ENCODE results near the gene SP100.

Gene SP100

GRCh38 chr2:230439590-230439989, 23.6 kb downstream of the SP100 start:
- H3K27me3 ChIP-seq, result no peaks in the 10 kb centered on the region

GRCh38 chr2:230441227-230441897, 25.4 kb downstream of the SP100 start:
- no peak for TF ChIP-seq CTCF (IDR thresholded peaks at IDR 0.05; ENCODE audit: low read depth, low read length)
- H3K27me3 ChIP-seq, result no peaks in the 10 kb centered on the region
- H3K4me1 ChIP-seq, result no peaks in the 10 kb centered on the region
- no peak for DNase-seq
- no peaks in the 10 kb centered on the region for H3K36me3 ChIP-seq
- no peak overlapping the region for H3K4me3 ChIP-seq (ENCODE audit: low read depth, low read length)
- no peaks in the 10 kb centered on the region; the same call in 1 of the 2 replicates for H3K9me3 ChIP-seq

More at GRCh38 chr2:230439590-230439989, 23.6 kb downstream of the SP100 start:
- no peak for TF ChIP-seq CTCF (IDR thresholded peaks at IDR 0.05; ENCODE audit: low read depth, low read length)
- Histone ChIP-seq H3K36me3 (no peaks in the 10 kb centered on the region), H3K4me3 (ENCODE audit: low read depth, low read length) (no peak overlapping the region), H3K9me3 (no peaks in the 10 kb centered on the region; the same call in 1 of the 2 replicates), H3K4me1 (no peaks in the 10 kb centered on the region)
- DNase-seq, result no peak

- no peaks in the 10 kb centered on the region for H3K36me3 ChIP-seq
- no peaks in the 10 kb centered on the region; the same call in 1 of the 2 replicates for H3K9me3 ChIP-seq
- no peak overlapping the region for H3K4me3 ChIP-seq (ENCODE audit: low read depth, low read length)
- no peak for DNase-seq
- H3K4me1 ChIP-seq, result no peaks in the 10 kb centered on the region
- no peaks in the 10 kb centered on the region for H3K27me3 ChIP-seq
- TF ChIP-seq CTCF (IDR thresholded peaks at IDR 0.05; ENCODE audit: low read depth, low read length), result no peak
Measured at GRCh38 chr2:230443541-230443940, 27.5 kb downstream of the SP100 start.

GRCh38 chr2:230444832-230445231, 28.8 kb downstream of the SP100 start:
- DNase-seq, result no peak
- no peaks in the 10 kb centered on the region for H3K9me3 ChIP-seq
- no peaks in the 10 kb centered on the region for H3K36me3 ChIP-seq
- TF ChIP-seq CTCF (IDR thresholded peaks at IDR 0.05; ENCODE audit: low read depth, low read length), result no peak
- H3K27me3 ChIP-seq, result no peaks in the 10 kb centered on the region
- H3K4me3 ChIP-seq (ENCODE audit: low read depth, low read length), result no peak overlapping the region
- no peaks in the 10 kb centered on the region for H3K4me1 ChIP-seq

GRCh38 chr2:230447036-230447435, 31.0 kb downstream of the SP100 start:
- Histone ChIP-seq H3K4me3 (ENCODE audit: low read depth, low read length) (no peak overlapping the region), H3K27me3 (no peaks in the 10 kb centered on the region), H3K36me3 (no peaks in the 10 kb centered on the region), H3K4me1 (no peaks in the 10 kb centered on the region), H3K9me3 (no peaks in the 10 kb centered on the region)
- no peak for DNase-seq
- no peak for TF ChIP-seq CTCF (IDR thresholded peaks at IDR 0.05; ENCODE audit: low read depth, low read length)

Data from BE2C (cell line).